IPS-15b (cell line): Measurements from ENCODE around the gene EIF4E1B.

Experiments
- H3K27me3 ChIP-seq: one replicate; pipeline ENCODE4 v1.6.1; 2013; ENCODE audit warnings: low read length; ENCODE audit not compliant: control insufficient read depth, insufficient read depth
- H3K36me3 ChIP-seq: one replicate; pipeline ENCODE4 v1.6.1; 2013; ENCODE audit warnings: low read length; ENCODE audit not compliant: control insufficient read depth, insufficient read depth
- H3K4me1 ChIP-seq: one replicate; pipeline ENCODE4 v1.6.1; 2013; ENCODE audit warnings: mild to moderate bottlenecking, low read length; ENCODE audit not compliant: control insufficient read depth, insufficient read depth
- H3K4me3 ChIP-seq: one replicate; pipeline ENCODE4 v1.5.1; 2013; ENCODE audit warnings: low read depth, low read length
- H3K9ac ChIP-seq: one replicate; pipeline ENCODE4 v1.6.1; 2013; ENCODE audit warnings: low read depth, mild to moderate bottlenecking, low read length
- H3K9me3 ChIP-seq: one replicate; pipeline ENCODE4 v1.6.1; 2013; ENCODE audit warnings: mild to moderate bottlenecking, low read length; ENCODE audit not compliant: control insufficient read depth, insufficient read depth

EIF4E1B gene

DNA sequence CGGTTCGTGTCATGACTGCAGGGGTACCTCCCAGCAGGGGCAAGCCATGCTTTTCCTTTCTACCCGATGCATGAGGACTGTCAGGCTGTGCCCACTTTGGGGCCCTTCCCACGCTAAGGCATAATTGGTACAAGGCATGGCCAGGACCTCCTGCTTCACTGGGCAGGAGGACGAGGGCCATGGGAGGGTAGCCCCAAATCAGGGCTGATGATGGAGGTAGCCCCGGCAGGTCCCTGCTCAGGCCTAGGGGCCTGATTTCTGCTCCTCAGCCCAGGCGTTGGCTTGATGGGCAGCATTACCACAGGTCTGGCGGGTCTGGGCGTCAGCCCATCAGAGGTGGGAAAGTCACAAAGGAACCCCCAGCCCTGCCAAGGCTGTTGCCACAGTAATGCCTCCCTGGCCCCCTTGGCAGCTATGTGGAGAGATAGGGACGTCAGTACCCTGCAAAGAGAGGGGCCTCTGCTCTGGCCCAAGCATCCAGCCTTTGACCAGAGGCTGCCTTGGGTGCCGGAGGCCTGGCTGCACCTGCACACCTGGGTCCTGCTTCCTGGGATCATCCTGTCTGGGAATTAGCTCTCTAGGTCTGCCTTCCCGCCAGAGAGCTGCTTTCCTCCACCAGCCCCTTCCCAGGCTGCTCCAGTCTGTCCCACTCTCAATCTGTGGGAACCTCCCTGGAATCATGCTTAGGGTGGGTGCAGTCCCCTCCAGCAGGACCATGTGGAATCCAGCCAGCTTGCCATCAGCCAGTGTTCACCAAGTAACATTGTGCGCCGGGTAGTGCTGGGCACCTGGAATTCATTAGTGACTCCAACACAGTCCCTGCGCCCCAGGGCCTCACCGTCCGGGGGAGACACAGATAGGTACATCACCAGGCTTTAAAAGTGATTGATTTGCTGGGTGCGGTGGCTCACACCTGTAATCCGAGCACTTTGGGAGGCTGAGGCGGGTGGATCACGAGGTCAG, 32.2 kb downstream of the EIF4E1B start:
- H3K36me3 ChIP-seq, result peaks cover 3% of the 10 kb centered on the region
- no peaks in the 10 kb centered on the region for H3K9me3 ChIP-seq
- H3K4me3 ChIP-seq, result no peak overlapping the region
- no peak overlapping the region for H3K9ac ChIP-seq
- H3K27me3 ChIP-seq, result no peaks in the 10 kb centered on the region
- H3K4me1 ChIP-seq, result no peaks in the 10 kb centered on the region

- Histone ChIP-seq H3K4me3 (no peak overlapping the region), H3K36me3 (no peaks in the 10 kb centered on the region), H3K27me3 (no peaks in the 10 kb centered on the region), H3K9ac (no peak overlapping the region), H3K9me3 (no peaks in the 10 kb centered on the region), H3K4me1 (no peaks in the 10 kb centered on the region)
These were observed 33.1 kb downstream of the EIF4E1B start for GRCh38 chr5:176663566-176663965.

GRCh38 chr5:176664479-176664878, 34.0 kb downstream of the EIF4E1B start:
- H3K36me3 ChIP-seq, result no peaks in the 10 kb centered on the region
- no peaks in the 10 kb centered on the region for H3K27me3 ChIP-seq
- H3K9me3 ChIP-seq, result no peaks in the 10 kb centered on the region
- no peaks in the 10 kb centered on the region for H3K4me1 ChIP-seq
- no peak overlapping the region for H3K9ac ChIP-seq
- no peak overlapping the region for H3K4me3 ChIP-seq

GRCh38 chr5:176664886-176665285, 34.4 kb downstream of the EIF4E1B start:
- H3K4me1 ChIP-seq, result no peaks in the 10 kb centered on the region
- H3K4me3 ChIP-seq, result no peak overlapping the region
- H3K27me3 ChIP-seq, result no peaks in the 10 kb centered on the region
- H3K36me3 ChIP-seq, result no peaks in the 10 kb centered on the region
- no peak overlapping the region for H3K9ac ChIP-seq
- no peaks in the 10 kb centered on the region for H3K9me3 ChIP-seq

DNA sequence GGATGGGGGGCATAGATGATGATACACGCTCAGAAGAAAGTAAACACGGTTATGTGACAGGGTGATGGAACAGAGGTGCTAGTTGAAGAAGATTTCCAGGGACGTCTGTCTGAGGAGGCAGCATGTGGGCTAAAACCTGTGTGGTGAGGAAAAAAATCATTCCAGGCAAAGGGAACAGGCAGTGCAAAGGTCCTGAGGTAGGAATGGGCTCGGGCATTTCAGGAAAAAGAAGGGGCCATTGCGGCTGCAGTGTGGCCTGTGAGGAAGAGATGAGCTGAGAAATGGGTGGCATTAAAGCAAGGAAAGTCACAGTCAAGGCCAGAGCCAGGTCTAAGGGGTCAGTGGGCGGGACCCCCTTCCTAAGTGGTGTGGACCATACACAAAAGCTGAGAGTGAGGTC, 35.0 kb downstream of the EIF4E1B start:
- Histone ChIP-seq H3K9ac (no peak overlapping the region), H3K27me3 (no peaks in the 10 kb centered on the region), H3K36me3 (no peaks in the 10 kb centered on the region), H3K4me3 (no peak overlapping the region), H3K9me3 (no peaks in the 10 kb centered on the region), H3K4me1 (no peaks in the 10 kb centered on the region)

DNA sequence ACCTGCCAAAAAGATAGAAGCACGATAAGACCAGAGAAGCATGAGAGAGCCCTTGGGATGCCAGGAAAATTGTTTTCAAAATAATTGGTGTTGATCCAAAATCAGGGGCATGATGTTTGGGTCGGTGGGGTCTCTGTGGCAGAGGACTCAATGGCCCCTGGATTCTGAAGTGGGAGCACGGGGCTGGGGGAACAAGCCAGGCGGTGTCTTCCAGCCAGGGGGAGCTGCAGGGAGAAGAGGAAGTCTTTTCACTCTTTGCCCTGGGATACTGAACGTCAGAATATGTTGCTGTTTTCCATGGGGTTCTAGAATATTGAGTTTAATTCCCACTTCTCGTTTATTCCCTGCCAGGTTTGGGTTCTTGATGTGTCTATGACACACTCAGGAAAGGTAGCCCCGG, 37.2 kb downstream of the EIF4E1B start:
- no peak overlapping the region for H3K9ac ChIP-seq
- no peaks in the 10 kb centered on the region for H3K9me3 ChIP-seq
- H3K4me1 ChIP-seq, result peaks cover 3% of the 10 kb centered on the region
- no peak overlapping the region for H3K4me3 ChIP-seq
- H3K27me3 ChIP-seq, result no peaks in the 10 kb centered on the region
- H3K36me3 ChIP-seq, result no peaks in the 10 kb centered on the region

DNA sequence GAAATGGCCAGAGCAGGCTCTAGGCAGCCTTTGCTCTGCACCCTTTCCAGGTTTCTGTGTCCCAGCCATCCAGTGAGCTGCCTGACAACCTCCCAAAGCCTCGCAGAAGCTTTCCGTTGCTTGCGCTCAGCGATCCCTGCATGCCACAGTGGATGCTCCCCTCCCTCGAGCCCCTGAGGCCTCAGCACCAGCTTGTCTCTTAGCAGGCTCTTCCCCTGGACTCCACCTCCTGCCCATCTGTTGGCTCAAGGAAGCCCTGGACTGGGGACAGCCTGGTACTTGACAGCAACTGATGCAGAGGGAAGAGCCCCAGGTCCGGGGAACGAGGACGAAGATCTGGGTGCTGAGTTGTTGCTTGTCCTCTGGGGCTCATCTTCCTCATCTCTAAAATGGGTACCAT, 40.0 kb downstream of the EIF4E1B start:
- Histone ChIP-seq H3K4me1 (peaks cover 3% of the 10 kb centered on the region), H3K36me3 (no peaks in the 10 kb centered on the region), H3K9me3 (no peaks in the 10 kb centered on the region), H3K4me3 (no peak overlapping the region), H3K27me3 (no peaks in the 10 kb centered on the region), H3K9ac (no peak overlapping the region)

DNA sequence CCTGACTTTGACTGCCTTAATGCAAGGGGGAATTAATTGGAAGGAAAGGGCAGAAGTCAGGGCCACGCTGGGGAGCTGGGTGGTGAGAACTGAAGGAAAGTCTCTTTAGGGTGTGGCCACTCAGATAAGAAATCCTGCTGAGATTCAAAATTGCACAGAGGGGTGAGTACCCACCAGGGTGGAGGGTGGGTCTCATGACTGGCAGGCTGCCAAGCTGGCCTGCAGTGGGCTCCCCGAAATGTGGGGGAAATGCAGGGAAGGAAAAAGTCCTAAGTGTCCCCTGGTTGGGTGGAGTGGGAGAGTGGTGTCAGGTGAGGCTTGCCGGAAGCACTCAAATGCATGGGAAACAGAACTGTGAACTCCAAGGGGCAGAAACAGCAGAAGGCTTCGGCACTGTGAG, 40.9 kb downstream of the EIF4E1B start:
- Histone ChIP-seq H3K9me3 (no peaks in the 10 kb centered on the region), H3K9ac (no peak overlapping the region), H3K27me3 (no peaks in the 10 kb centered on the region), H3K4me3 (no peak overlapping the region), H3K4me1 (peaks cover 3% of the 10 kb centered on the region), H3K36me3 (no peaks in the 10 kb centered on the region)

- Histone ChIP-seq H3K4me1 (peaks cover 3% of the 10 kb centered on the region), H3K36me3 (no peaks in the 10 kb centered on the region), H3K4me3 (no peak overlapping the region), H3K27me3 (no peaks in the 10 kb centered on the region), H3K9ac (no peak overlapping the region), H3K9me3 (no peaks in the 10 kb centered on the region)
These were observed 41.6 kb downstream of the EIF4E1B start for GRCh38 chr5:176671890-176672747.

- Histone ChIP-seq H3K9me3 (no peaks in the 10 kb centered on the region), H3K9ac (no peak overlapping the region), H3K4me3 (no peak overlapping the region), H3K27me3 (peaks cover 8% of the 10 kb centered on the region), H3K4me1 (peaks cover 3% of the 10 kb centered on the region), H3K36me3 (no peaks in the 10 kb centered on the region)
These were observed 43.4 kb downstream of the EIF4E1B start for GRCh38 chr5:176673651-176674583.

- no peaks in the 10 kb centered on the region for H3K36me3 ChIP-seq
- peaks cover 17% of the 10 kb centered on the region for H3K27me3 ChIP-seq
- no peaks in the 10 kb centered on the region for H3K9me3 ChIP-seq
- H3K4me3 ChIP-seq, result no peak overlapping the region
- no peak overlapping the region for H3K9ac ChIP-seq
- peaks cover 3% of the 10 kb centered on the region for H3K4me1 ChIP-seq
These were observed 44.3 kb downstream of the EIF4E1B start for GRCh38 chr5:176674799-176675198.
